Naive thymus-derived CD4-positive, alpha-beta T cell (primary cell): ENCODE results near the gene BRD3. TPM values are rescaled to one million over a fixed set of nuclear protein-coding genes. Genes with fewer than 3 reads are reported as not detected.

Experiments
- ATAC-seq: fragments of 150-1000 bp; cut with Tn5 transposase; 2 replicates; pipeline ENCODE4 v1.10.0; 2021; ENCODE audit warnings: mild to moderate bottlenecking, moderate library complexity
- CTCF ChIA-PET: fragments of 350-600 bp; sonication (Branson Sonifier 250); formaldehyde crosslinking; loops from one replicate; lab custom pipeline; 2021; ENCODE audit warnings: antibody characterized with exemption; lab: Charles Lee
- POLR2A ChIA-PET: fragments of 350-600 bp; sonication (Branson Sonifier 250); formaldehyde crosslinking; loops from one replicate; lab custom pipeline; 2021; ENCODE audit warnings: antibody characterized with exemption, inconsistent platforms; lab: Charles Lee
- DNase-seq, 9 donors: peaks; one replicate each; pipeline versions ENCODE4 v3.0.0 to v3.0.0-alpha.2; 2020 to 2022; ENCODE audit warnings: mixed read lengths in 1 of 9
- H3K27ac ChIP-seq: one replicate; pipeline ENCODE4 v1.7.0; 2013; ENCODE audit warnings: mild to moderate bottlenecking, low read depth, low read length, moderate library complexity
- H3K27me3 ChIP-seq, 2 donors: one replicate each; pipeline ENCODE4 v1.7.0; 2013; ENCODE audit warnings: low read length in 2 of 2, mild to moderate bottlenecking in 2 of 2, moderate library complexity in 2 of 2; ENCODE audit not compliant: control insufficient read depth in 2 of 2, insufficient read depth in 2 of 2
- H3K36me3 ChIP-seq, 3 experiments: 1 replicate in 2 of 3; 2 replicates in 1 of 3; pipeline ENCODE4 v1.7.0; 2013; ENCODE audit warnings: low read length in 3 of 3, mild to moderate bottlenecking in 3 of 3, moderate library complexity in 1 of 3; ENCODE audit not compliant: insufficient read depth in 3 of 3, control insufficient read depth in 2 of 3
- H3K4me1 ChIP-seq, 2 donors: one replicate each; pipeline ENCODE4 v1.7.0; 2013; ENCODE audit warnings: low read length in 2 of 2, mild to moderate bottlenecking in 2 of 2, moderate library complexity in 1 of 2; ENCODE audit not compliant: control insufficient read depth in 2 of 2, insufficient read depth in 2 of 2
- H3K4me3 ChIP-seq: 2 replicates; pipeline ENCODE4 v1.7.0; 2013; ENCODE audit warnings: mild to moderate bottlenecking, low read length
- H3K9me3 ChIP-seq, 3 experiments: 1 replicate in 2 of 3; 2 replicates in 1 of 3; pipeline ENCODE4 v1.7.0; 2013; ENCODE audit warnings: low read length in 3 of 3; ENCODE audit not compliant: control insufficient read depth in 2 of 3
- H3K27ac Mint-ChIP-seq, 9 donors: one replicate each; pipeline ENCODE4 v1.8.0; 2020 to 2022; ENCODE audit warnings: mixed read lengths in 9 of 9, mild to moderate bottlenecking in 8 of 9, moderate library complexity in 5 of 9, inconsistent platforms in 2 of 9
- H3K27me3 Mint-ChIP-seq, 5 donors: one replicate each; pipeline ENCODE4 v1.8.0; 2021 to 2022; ENCODE audit warnings: mixed read lengths in 5 of 5, mild to moderate bottlenecking in 1 of 5
- H3K36me3 Mint-ChIP-seq, 5 donors: one replicate each; pipeline ENCODE4 v1.8.0; 2020 to 2022; ENCODE audit warnings: mixed read lengths in 5 of 5, mild to moderate bottlenecking in 3 of 5, inconsistent platforms in 1 of 5
- H3K4me1 Mint-ChIP-seq, 7 donors: one replicate each; pipeline ENCODE4 v1.8.0; 2020 to 2022; ENCODE audit warnings: mixed read lengths in 7 of 7, mild to moderate bottlenecking in 3 of 7, inconsistent platforms in 1 of 7
- H3K4me3 Mint-ChIP-seq, 10 donors: one replicate each; pipeline ENCODE4 v1.8.0; 2020 to 2022; ENCODE audit warnings: mild to moderate bottlenecking in 10 of 10, mixed read lengths in 10 of 10, moderate library complexity in 6 of 10, inconsistent platforms in 2 of 10
- H3K9me3 Mint-ChIP-seq, 11 donors: one replicate each; pipeline ENCODE4 v1.8.0; 2020 to 2022; ENCODE audit warnings: mixed read lengths in 11 of 11, mild to moderate bottlenecking in 4 of 11, inconsistent platforms in 1 of 11, moderate library complexity in 1 of 11
- intact Hi-C, 2 donors: fragments of 100-400 bp; cut with micrococcal nuclease; formaldehyde crosslinking; loops; one replicate each; pipeline ENCODE4 v1.15.1; 2023
- polyA plus RNA-seq, 2 donors: library from polyadenylated mRNA; unstranded; fragments of 300-500 nt; fragmentation: Illumina TruSeq; gene quantifications; one replicate each; pipeline ENCODE4 v1.2.3, GENCODE V29; 2021
- total RNA-seq, 6 experiments: library from RNA in 5 of 6; stranded (reverse) in 5 of 6; gene quantifications; 1 replicate in 5 of 6; 2 replicates in 1 of 6; pipeline ENCODE4 v1.2.3 and lab custom pipeline; 2021 to 2026

Gene BRD3
- total and polyA plus RNA-seq, 7 experiments from 2014 or later, result 12.4 to 49.7 (median 36.4) TPM

DNA sequence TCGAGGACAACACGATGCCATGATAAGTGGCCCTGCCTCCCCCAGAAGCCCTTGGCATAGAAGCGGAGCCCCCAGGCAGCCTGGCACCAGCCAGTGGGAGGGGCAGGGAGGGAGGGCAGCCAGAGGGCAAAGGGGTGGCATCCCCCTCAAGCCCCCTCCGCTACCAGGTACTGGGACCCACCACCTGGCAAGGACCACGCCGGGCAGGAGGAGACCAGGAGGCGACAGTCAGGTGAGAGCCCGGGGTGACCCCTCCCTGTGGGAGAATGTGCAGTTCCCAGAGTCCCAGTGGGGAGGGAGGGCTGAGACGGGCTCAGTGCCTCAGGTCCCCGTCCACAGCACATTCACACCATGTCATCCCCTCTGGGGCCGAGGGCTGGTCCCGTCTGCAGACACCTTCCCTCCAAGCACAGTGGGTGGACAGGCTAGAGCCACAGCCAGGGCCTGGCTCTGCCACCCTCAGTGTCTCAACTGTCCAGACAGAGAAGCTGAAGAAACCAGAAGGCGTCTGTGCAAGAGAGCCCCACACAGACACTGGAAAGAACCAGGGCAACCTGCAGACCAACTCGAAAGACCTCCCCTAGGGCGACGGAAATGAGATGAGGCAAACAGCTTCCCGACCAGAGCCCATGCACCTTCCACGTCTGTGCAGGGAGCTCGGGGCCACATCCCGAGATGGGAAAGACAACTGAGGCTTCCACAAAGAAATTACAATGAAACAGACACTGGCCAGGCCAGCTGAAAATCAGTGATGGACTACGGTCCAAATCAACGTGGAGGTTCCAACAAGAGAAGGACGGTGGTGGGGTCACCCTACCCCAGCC lies 11.1 kb downstream of the BRD3 start:
- Mint-ChIP-seq H3K4me1 (peaks cover 0 to 50% (median 27%) of the 10 kb centered on the region in 7 donors), H3K27ac (peak overlapping the region in 2 of 9 donors; percentile 8 to 65), H3K4me3 (no peak overlapping the region), H3K27me3 (no peaks in the 10 kb centered on the region), H3K9me3 (no peaks in the 10 kb centered on the region), H3K36me3 (peaks cover 0 to 4% (median 0%) of the 10 kb centered on the region in 5 donors)
- H3K4me3 ChIP-seq, result no peak overlapping the region
- ChIA-PET CTCF (no interaction called here), POLR2A (no interaction called here)
- peaks cover 0 to 31% (median 3%) of the 10 kb centered on the region in 3 experiments for H3K36me3 ChIP-seq
- no peak for DNase-seq
- H3K27ac ChIP-seq, result no peak overlapping the region
- no peak for ATAC-seq
- no peaks in the 10 kb centered on the region for H3K27me3 ChIP-seq
- intact Hi-C loops, result no loop called here
- no peaks in the 10 kb centered on the region for H3K9me3 ChIP-seq
- no peaks in the 10 kb centered on the region for H3K4me1 ChIP-seq

- peak overlapping the region in 2 of 9 donors; percentile 8 to 65 for H3K27ac Mint-ChIP-seq
- H3K36me3 Mint-ChIP-seq, result peaks cover 0 to 9% (median 3%) of the 10 kb centered on the region in 5 donors
- no peak overlapping the region for H3K27ac ChIP-seq
- no peak overlapping the region for H3K4me3 ChIP-seq
- H3K36me3 ChIP-seq, result peaks cover 0 to 38% (median 3%) of the 10 kb centered on the region in 3 experiments
- no peaks in the 10 kb centered on the region for H3K27me3 Mint-ChIP-seq
- no peaks in the 10 kb centered on the region for H3K27me3 ChIP-seq
- DNase-seq (no peak), ATAC-seq (no peak)
- ChIA-PET CTCF (no interaction called here), POLR2A (no interaction called here)
- peaks cover 0 to 43% (median 21%) of the 10 kb centered on the region in 7 donors for H3K4me1 Mint-ChIP-seq
- H3K9me3 ChIP-seq, result no peaks in the 10 kb centered on the region
- H3K4me1 ChIP-seq, result no peaks in the 10 kb centered on the region
- H3K4me3 Mint-ChIP-seq, result no peak overlapping the region
- intact Hi-C loops, result no loop called here
- no peaks in the 10 kb centered on the region for H3K9me3 Mint-ChIP-seq
Measured at GRCh38 chr9:134055981-134056461, 11.8 kb downstream of the BRD3 start.

DNA sequence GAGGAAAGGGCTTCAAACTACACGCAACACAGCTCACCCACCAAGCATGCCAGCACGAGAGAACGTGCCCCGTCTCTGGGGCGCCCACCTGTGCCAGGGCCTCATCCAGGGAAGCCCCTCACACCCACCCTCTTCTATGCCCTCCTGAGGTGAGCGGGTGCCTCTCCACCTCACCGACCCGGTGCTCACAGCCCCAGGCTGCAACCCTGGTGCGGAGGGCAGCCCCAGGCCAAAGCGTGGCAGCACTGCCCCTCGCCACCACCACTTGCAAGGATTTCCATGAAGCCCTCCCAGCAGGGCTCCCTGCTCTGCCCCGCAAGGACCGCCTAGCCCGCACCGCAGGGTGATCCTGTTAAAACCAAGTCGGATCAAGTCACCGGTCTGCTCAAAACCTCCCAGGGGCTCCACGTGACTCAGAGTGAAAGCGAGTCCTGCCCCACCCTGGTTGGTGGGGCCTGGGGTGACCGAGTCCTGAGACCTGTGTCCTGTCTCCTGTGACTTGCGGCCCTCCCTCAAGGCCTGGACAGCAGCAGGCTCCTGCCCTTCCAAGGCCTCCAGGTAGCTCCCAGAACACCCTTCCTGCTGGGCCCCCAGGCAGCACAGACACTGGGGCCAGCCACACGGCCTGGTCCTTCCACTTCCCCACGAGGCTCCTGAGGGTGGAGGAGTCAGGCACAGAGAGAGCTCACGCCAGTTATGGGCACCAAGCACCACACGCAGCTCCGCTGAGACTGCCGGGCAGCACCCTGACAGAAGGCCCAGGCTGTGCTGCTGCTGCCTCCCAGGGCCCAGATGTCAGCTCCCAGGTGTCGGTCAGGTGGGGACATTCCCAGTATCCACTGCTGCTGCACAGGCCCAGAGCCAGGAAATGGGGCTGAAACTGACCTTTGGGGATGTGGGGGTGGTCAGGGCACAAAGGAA lies 12.7 kb downstream of the BRD3 start:
- H3K4me3 Mint-ChIP-seq, result no peak overlapping the region
- no peaks in the 10 kb centered on the region for H3K9me3 Mint-ChIP-seq
- Histone ChIP-seq H3K36me3 (peaks cover 0 to 46% (median 7%) of the 10 kb centered on the region in 3 experiments), H3K4me3 (no peak overlapping the region), H3K9me3 (no peaks in the 10 kb centered on the region), H3K4me1 (no peaks in the 10 kb centered on the region), H3K27ac (no peak overlapping the region), H3K27me3 (no peaks in the 10 kb centered on the region)
- ChIA-PET POLR2A (no interaction called here), CTCF (no interaction called here)
- no peaks in the 10 kb centered on the region for H3K27me3 Mint-ChIP-seq
- peaks cover 0 to 35% (median 15%) of the 10 kb centered on the region in 7 donors for H3K4me1 Mint-ChIP-seq
- ATAC-seq (no peak), DNase-seq (no peak)
- intact Hi-C loops, result no loop called here
- peaks cover 0 to 12% (median 3%) of the 10 kb centered on the region in 5 donors for H3K36me3 Mint-ChIP-seq
- H3K27ac Mint-ChIP-seq, result peak overlapping the region in 1 of 9 donors; percentile 20

- CTCF ChIA-PET, result no interaction called here
- H3K9me3 ChIP-seq, result no peaks in the 10 kb centered on the region
- POLR2A ChIA-PET, result no interaction called here
- Mint-ChIP-seq H3K4me3 (no peak overlapping the region), H3K36me3 (peaks cover 0 to 16% (median 3%) of the 10 kb centered on the region in 5 donors), H3K4me1 (peaks cover 0 to 27% (median 14%) of the 10 kb centered on the region in 7 donors), H3K27ac (peak overlapping the region in 1 of 9 donors; percentile 46), H3K27me3 (no peaks in the 10 kb centered on the region), H3K9me3 (no peaks in the 10 kb centered on the region)
- intact Hi-C loops, result no loop called here
- H3K36me3 ChIP-seq, result peaks cover 0 to 56% (median 11%) of the 10 kb centered on the region in 3 experiments
- no peak overlapping the region for H3K27ac ChIP-seq
- DNase-seq (no peak), ATAC-seq (no peak)
- no peaks in the 10 kb centered on the region for H3K27me3 ChIP-seq
- no peaks in the 10 kb centered on the region for H3K4me1 ChIP-seq
- H3K4me3 ChIP-seq, result no peak overlapping the region
Measured at GRCh38 chr9:134053941-134054761, 13.7 kb downstream of the BRD3 start.

DNA sequence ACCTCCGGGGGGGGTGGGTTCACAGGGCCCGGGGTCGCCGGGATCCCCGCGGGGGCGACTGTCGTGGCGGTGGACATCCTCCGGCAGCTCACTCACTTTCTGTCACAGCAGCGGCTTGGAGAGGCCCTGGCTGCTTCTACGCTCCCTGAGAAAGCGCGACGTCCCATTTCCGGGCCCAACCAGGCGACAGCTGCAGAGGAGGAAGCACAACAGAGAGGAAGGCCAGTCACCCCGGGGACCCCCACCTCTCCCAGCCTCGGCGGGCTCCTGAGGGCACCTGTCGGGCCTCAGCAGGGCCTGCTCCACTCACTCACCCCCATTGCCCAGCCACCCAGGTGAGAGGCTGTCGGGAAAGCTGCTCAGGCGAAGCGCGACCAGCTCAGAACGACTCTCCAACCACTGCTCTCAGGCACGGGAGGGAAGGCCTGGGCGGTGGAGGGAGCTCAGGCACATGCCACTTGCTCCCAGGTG lies 14.4 kb downstream of the BRD3 start:
- Mint-ChIP-seq H3K4me1 (peaks cover 0 to 20% (median 9%) of the 10 kb centered on the region in 7 donors), H3K27ac (no peak overlapping the region), H3K9me3 (no peaks in the 10 kb centered on the region), H3K36me3 (peaks cover 0 to 21% (median 3%) of the 10 kb centered on the region in 5 donors), H3K4me3 (no peak overlapping the region), H3K27me3 (no peaks in the 10 kb centered on the region)
- no peak overlapping the region for H3K27ac ChIP-seq
- no peaks in the 10 kb centered on the region for H3K4me1 ChIP-seq
- ATAC-seq, result no peak
- DNase-seq, result no peak
- H3K9me3 ChIP-seq, result no peaks in the 10 kb centered on the region
- H3K36me3 ChIP-seq, result peaks cover 0 to 64% (median 11%) of the 10 kb centered on the region in 3 experiments
- H3K4me3 ChIP-seq, result no peak overlapping the region
- POLR2A ChIA-PET, result no interaction called here
- no peaks in the 10 kb centered on the region for H3K27me3 ChIP-seq
- CTCF ChIA-PET, result no interaction called here
- intact Hi-C loops, result no loop called here

- DNase-seq, result no peak
- Histone ChIP-seq H3K36me3 (peaks cover 0 to 69% (median 11%) of the 10 kb centered on the region in 3 experiments), H3K4me3 (no peak overlapping the region), H3K27me3 (no peaks in the 10 kb centered on the region), H3K27ac (no peak overlapping the region), H3K4me1 (no peaks in the 10 kb centered on the region), H3K9me3 (no peaks in the 10 kb centered on the region)
- CTCF ChIA-PET, result no interaction called here
- Mint-ChIP-seq H3K27me3 (no peaks in the 10 kb centered on the region), H3K27ac (no peak overlapping the region), H3K9me3 (no peaks in the 10 kb centered on the region), H3K4me1 (peaks cover 0 to 16% (median 9%) of the 10 kb centered on the region in 7 donors), H3K4me3 (no peak overlapping the region), H3K36me3 (peaks cover 0 to 25% (median 3%) of the 10 kb centered on the region in 5 donors)
- no peak for ATAC-seq
- intact Hi-C loops, result no loop called here
- POLR2A ChIA-PET, result no interaction called here
Measured at GRCh38 chr9:134052941-134053340, 14.9 kb downstream of the BRD3 start.
